Fibroblast of the aortic adventitia (primary cell): ENCODE data around the gene PRSS27. TPM values are rescaled to one million over a fixed set of nuclear protein-coding genes. Genes with fewer than 3 reads are reported as not detected.
"Not testable (repeated sequence)": the region's sequence is repeated elsewhere in the genome, so short reads cannot be mapped to it uniquely, and the experiment has no call there.

Source experiments
- DNase-seq: peaks from one replicate; pipeline ENCODE4 v3.0.0-alpha.2; 2010; ENCODE audit warnings: low read depth
- H3K4me3 ChIP-seq: 2 replicates; pipeline ENCODE4 v1.5.1; 2011; ENCODE audit warnings: low read depth, mild to moderate bottlenecking, control low read depth, low read length, moderate library complexity
- CTCF ChIP-seq: IDR thresholded peaks from 2 replicates; pipeline ENCODE4 v1.5.1; 2011; ENCODE audit warnings: mild to moderate bottlenecking, low read length, control low read depth, inconsistent platforms; ENCODE audit not compliant: insufficient read depth
- total RNA-seq: library from RNA; depleted of rRNA; stranded (reverse); fragments of >200 nt; gene quantifications from 2 replicates; pipeline ENCODE4 v1.2.3, GENCODE V29; 2012; ENCODE audit warnings: low replicate concordance

PRSS27 gene
- total RNA-seq, 1 donor: 1.3 TPM

DNA sequence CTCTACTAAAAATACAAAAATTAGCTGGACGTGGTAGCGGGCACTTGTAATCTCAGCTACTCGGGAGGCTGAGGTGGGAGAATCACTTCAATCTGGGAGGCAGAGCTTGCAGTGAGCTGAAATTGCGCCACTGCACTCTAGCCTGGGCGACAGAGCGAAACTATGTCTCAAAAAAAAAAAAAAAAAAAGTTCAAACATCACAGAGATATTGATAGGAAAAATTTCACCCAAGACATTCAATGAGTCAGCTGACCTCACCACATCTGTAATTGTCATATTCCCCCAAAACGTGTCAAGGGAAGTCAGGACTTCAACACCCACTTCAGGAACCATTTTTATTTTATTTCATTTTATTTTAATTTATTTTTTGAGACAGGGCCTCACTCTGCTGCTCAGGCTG lies 8.0 kb upstream of the PRSS27 start:
- no peak for DNase-seq
- no peak for TF ChIP-seq CTCF
- H3K4me3 ChIP-seq: no peak overlapping the region

GRCh38 chr16:2726923-2727322 lies 6.9 kb upstream of the PRSS27 start:
- TF ChIP-seq CTCF: no peak
- no peak overlapping the region for H3K4me3 ChIP-seq
- DNase-seq: no peak

DNA sequence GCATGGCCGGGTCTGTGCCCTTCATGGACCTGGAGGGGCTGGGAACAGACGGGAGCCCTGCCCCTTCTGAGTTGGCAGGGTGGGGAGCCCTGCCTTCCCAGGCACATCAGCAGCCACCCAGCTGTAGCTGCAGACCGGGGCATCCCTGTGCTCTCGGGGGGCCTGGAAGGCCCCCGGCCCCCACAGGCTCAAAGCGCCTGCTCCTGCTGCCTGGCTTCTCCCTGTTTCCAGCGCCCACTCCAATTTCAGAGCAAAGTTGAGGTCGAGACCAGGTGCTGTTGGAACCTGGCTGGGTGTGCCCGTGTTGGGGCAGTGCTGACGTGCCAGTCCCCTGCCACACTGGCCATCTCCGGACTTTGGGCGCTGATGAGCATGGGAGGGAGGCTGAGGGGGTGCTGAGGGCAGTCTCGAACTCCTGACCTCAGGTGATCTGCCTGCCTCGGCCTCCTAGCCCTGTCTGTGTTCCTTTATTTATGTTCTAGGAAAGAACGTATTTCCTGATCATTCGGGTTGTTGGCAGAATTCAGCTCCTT lies 4.9 kb upstream of the PRSS27 start:
- no peak overlapping the region for H3K4me3 ChIP-seq
- no peak for DNase-seq
- TF ChIP-seq CTCF: no peak

GRCh38 chr16:2724088-2724676 lies 4.2 kb upstream of the PRSS27 start:
- H3K4me3 ChIP-seq: no peak overlapping the region
- no peak for DNase-seq
- TF ChIP-seq CTCF: no peak

DNA sequence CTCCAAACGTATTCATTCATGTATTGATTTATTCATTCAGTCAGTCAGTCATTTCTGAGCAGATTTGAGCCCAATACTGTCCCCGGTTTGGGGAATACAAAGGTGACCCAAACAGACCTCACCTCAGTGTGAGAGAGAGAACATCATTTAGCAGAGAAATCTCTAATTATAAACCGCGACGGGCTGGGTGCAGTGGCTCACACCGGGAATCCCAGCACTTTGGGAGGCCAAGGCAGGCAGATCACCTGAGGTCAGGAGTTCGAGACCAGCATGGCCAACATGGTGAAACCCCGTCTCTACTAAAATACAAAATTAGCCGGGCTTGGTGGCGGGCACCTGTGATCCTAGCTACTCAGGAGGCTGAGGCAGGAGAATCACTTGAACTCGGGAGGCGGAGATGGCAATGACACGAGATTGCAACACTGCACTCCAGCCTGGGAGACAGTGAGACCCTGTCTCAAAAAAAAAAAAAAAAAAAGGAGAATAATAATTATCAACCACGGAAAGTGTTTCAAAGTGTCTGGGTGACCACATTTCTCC lies 1.7 kb upstream of the PRSS27 start:
- peak overlapping the region; percentile 67 for H3K4me3 ChIP-seq
- not testable (repeated sequence) for DNase-seq

- H3K4me3 ChIP-seq: peak overlapping the region; percentile 67
- TF ChIP-seq CTCF: peak; percentile 53
- DNase-seq: peak; percentile 70
Observed at GRCh38 chr16:2720719-2721633, 952 bp upstream of the PRSS27 start.

DNA sequence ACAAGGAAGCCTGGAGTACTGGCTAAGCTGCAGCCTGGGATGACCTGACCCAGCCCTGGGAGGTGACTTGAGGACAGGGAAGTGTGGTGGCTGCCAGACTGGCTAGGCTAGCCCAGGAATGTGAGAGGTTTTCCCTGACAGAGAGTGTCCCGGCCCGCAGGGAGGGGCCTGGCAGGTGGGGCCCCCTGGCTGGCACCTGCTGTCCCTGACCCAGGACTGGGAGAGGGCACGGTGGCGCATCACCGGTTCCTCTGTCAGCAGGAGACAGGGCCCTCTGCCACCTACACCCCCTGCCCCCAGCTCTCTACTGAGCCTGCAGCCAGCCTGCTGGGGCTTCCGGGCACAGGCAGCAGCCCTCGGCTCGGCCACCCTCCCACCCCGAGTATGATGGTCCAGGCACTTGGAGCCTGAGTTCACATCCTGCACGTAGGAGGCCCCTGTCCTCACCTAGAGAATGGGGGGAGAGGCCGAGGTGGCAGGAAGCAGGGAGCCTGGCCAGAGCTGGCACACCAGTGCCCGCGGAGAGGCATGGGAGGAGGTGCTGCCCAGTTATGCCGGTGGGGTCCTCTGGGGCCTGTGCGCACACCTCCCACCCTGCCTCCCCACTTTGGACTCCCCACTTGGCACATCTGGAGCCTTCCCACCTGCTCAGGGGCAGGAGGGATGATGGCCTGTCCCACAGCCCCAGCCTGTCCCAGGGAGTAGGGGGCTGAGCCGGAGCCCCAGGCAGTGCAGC lies 528 bp downstream of the PRSS27 start:
- no peak overlapping the region for H3K4me3 ChIP-seq
- no peak for TF ChIP-seq CTCF
- DNase-seq: no peak
